SH-SY5Y (cell line): ENCODE measurements around the gene CSK.

Experiments
- GATA2 ChIP-seq: IDR thresholded peaks from 2 replicates; pipeline ENCODE4 v1.6.1; 2011; ENCODE audit warnings: mild to moderate bottlenecking, low read depth, low read length
- GATA3 ChIP-seq: IDR thresholded peaks from 2 replicates; pipeline ENCODE4 v1.6.1; 2011; ENCODE audit warnings: low read depth, mild to moderate bottlenecking, low read length, moderate library complexity

GRCh38 chr15:74791007-74791406 is 9.1 kb downstream of the CSK start:
- TF ChIP-seq GATA2 (no peak), GATA3 (no peak)
